ENCODE results near the gene CAPRIN1.
"Not testable (repeated sequence)": the region's sequence is repeated elsewhere in the genome, so short reads cannot be mapped to it uniquely, and the experiment has no call there.

CAPRIN1 gene

GRCh38 chr11:34052608-34053160 is 1.2 kb downstream of the CAPRIN1 start:
- DNase-seq: no peak

DNA sequence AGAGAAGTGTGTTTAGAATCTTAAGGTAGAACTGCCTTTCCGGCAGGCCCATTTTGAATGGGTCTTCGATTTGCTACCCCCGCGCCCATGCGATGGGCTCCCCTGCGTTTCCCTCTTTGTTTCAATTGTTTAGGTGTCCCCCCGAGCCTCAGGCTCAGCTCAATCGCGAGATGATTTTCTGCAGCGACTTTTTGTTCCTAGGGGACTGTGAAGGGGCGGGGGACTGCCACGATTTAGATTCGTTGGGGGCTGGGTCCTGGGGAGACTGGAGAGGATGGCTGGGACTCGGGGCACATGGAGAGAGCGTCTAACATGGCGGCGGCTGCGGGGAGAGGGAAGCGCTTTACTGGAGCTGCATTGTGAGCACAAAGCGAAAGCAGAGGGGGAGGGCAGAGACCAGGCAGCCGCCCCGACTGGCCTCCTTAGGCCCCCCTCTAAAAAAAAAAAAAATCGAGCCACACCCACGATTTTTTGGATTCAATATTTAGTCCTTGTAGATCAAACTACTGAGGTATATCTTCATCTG is 1.7 kb downstream of the CAPRIN1 start:
- no peak for DNase-seq

GRCh38 chr11:34054351-34054750 is 2.8 kb downstream of the CAPRIN1 start:
- DNase-seq: not testable (repeated sequence)

- no peak for DNase-seq
Observed at GRCh38 chr11:34055218-34056000, 3.9 kb downstream of the CAPRIN1 start.

DNA sequence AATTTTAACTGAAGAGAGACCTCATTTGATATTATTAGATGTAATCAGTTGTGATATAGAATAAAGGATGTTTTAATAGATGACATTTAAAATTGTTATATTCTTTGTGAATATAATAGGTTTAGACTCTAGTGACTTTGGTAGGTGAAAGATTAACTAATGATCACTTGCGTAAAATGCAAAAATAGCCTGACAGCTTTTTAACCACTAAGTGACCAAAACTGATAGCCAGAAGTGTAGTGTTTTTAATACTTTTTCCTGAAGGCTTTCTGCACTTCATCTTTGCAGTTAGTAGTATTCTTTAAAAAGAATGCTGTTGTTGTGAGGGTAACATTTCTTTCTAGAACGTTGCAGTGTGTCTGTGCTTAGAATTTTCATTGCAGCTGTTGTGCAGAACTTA is 5.1 kb downstream of the CAPRIN1 start:
- no peak for DNase-seq

- no peak for DNase-seq
Observed at GRCh38 chr11:34063061-34063795, 11.7 kb downstream of the CAPRIN1 start.

GRCh38 chr11:34064291-34064690 is 12.8 kb downstream of the CAPRIN1 start:
- DNase-seq: no peak

DNA sequence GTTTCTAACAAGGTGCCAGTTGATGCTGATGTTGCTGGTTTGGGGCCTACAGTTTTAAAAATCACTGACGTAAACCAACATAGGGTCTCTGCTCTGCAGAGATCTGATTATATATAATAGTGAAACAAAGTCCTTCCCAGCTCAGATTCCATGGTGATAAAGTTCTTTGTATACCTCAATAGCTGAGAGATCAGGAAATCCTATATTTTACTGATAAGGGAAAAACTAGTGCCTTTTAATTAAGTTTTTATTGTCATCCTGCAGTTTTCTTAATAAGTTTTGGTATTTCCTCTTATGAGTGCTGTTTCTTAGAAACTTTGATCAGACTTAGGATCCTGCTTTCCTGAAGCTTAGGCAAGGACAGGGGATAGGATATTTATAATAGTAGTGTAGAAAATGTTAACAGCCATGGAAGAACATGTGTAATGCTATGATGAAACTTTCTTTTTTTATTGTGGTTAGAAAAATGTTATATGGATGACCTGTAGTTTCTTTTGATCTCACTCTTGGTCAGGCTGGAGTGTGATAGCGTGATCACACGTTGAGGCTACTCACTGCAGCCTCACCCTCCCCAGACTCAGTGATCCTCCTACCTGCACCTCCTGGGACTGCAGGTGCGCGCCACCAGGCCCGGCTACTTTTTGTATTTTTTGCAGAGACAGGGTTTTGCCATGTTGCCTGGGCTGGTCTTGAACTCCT is 14.1 kb downstream of the CAPRIN1 start:
- DNase-seq: no peak

- DNase-seq: not testable (repeated sequence)
Observed at GRCh38 chr11:34066766-34067165, 15.2 kb downstream of the CAPRIN1 start.

GRCh38 chr11:34067383-34068065 is 16.0 kb downstream of the CAPRIN1 start:
- no peak for DNase-seq

GRCh38 chr11:34068111-34068510 is 16.6 kb downstream of the CAPRIN1 start:
- no peak for DNase-seq

DNA sequence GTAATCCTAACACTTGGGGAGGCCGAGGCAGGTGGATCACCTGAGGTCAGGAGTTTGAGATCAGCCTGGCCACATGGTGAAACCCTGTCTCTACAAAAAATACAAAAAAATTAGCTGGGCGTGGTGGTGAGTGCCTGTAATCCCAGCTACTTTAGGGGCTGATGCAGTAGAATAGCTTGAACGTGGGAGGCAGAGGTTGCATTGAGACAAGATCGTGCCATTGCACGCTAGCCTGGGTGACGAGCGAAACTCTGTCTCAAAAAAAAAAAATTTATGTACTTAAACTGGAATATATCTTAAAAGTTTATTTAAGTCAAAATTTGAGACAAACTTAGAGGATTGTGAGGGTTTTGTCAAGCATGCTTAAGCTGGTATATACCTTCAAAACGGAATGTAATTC is 19.8 kb downstream of the CAPRIN1 start:
- DNase-seq: not testable (repeated sequence)

GRCh38 chr11:34072041-34072440 is 20.5 kb downstream of the CAPRIN1 start:
- DNase-seq: no peak

- no peak for DNase-seq
Observed at GRCh38 chr11:34072832-34073231, 21.3 kb downstream of the CAPRIN1 start.

GRCh38 chr11:34074391-34074790 is 22.9 kb downstream of the CAPRIN1 start:
- no peak for DNase-seq

- no peak for DNase-seq
Observed at GRCh38 chr11:34075178-34075820, 23.8 kb downstream of the CAPRIN1 start.

DNA sequence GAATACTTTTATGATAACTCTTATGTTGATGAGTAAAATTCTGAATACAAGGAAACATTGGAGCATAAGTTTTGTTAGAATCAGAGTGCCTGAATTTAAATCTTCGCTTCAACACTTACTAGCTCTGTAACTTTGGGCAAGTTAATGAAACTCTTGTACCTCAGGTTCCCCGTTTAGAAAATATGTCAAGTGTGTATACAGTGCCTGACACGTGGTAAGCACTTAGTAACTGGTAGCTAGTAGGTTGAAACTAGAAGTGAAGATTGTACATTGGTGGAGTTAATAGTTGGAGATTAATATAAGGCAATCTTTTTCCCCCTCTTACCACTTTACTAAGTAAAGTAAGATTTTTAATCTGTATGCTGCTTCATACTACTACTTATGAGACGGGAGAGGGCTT is 29.1 kb downstream of the CAPRIN1 start:
- no peak for DNase-seq

DNA sequence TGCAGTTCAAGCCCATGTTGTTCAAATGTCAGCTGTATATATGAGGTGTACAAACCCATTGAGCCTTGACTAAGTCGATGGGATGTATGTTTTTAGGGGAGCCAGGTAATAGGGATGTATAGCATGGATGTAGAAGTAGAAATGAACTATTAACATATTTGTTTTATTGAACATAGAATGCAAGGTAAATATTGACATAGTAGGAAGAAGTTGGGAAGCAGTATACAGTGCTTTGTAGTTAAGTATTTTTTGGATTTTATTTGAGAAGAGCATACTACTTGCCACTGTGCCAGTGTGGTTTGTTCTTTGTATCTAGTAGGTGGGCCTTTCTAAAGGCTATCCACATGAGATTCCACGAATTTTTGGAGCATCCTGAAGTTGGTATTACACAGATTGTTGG is 33.1 kb downstream of the CAPRIN1 start:
- DNase-seq: no peak

DNA sequence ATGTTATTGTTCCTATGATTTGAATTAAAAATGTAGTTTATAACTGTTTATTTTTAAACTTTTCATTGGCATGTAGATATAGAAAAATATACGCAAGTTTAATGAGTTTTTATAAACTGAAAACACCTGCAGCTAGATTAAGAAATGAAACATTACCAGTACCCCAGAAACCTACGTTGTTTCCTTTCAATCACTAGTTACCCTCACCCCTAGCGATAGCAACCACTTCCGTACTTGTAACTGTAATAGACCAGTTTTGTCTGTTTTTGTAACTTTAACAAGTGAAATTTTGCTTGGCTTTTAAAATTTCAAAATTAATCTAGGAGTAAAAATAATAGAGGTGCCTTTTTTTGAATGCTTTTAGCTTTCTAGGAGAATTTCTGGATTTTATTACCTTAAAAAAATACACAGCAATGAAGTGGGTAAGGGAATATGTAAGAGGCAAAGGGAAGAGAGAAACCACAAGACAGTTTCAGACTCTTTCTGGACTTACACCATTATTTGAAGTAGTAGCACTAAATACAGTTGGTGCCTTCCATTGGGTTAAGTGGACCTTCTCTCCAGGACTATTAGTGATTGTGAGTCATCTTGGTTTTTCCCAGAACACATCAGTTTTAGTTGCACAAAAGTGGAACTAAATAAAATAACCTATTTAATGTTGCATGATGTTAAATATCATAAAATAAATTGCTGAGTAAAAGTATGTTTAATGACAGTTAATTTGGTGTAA is 35.2 kb downstream of the CAPRIN1 start:
- DNase-seq: no peak

DNA sequence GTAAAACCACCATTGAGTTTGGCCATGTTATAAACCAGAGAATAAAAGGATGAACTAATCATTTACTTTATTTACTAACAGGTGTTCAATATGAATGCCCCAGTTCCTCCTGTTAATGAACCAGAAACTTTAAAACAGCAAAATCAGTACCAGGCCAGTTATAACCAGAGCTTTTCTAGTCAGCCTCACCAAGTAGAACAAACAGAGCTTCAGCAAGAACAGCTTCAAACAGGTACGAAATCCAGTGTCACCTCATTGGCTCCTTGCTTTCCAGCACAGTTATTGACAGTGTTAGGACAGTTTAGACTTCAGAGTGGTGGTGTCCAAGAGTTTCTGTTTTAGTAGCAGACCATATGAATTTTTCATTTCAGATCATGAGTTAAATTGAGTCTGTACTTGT is 40.3 kb downstream of the CAPRIN1 start:
- no peak for DNase-seq

DNA sequence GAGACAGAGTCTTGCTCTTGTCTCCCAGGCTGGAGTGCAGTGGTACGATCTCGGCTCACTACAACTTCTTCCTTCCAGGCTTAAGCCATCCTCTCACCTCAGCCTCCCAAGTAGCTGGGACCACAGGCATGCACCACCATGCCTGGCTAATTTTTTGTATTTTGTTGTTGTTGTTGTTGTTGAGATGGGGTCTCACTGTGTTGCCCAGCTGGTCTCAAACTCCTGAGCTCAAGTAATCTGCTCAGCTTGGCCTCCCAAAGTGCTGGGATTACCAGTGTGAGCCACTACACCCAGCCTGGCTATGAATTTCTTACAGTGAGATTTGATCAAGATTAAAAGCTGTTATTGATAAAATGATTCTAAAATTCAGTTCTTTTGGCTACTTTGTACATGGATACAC is 43.4 kb downstream of the CAPRIN1 start:
- DNase-seq: not testable (repeated sequence)

Data from NCI-H2081 treated with DMSO at 0.1 percent for 48 hours (cell line).